GM23338 (cell line): ENCODE data around the gene PICALM. TPM values are rescaled to one million over a fixed set of nuclear protein-coding genes. Genes with fewer than 3 reads are reported as not detected.

Experiments
- ATAC-seq: fragments of 200-7000 bp; cut with Tn5 transposase; 3 replicates; pipeline ENCODE4 v1.9.1; 2020
- DNase-seq: peaks from one replicate; pipeline ENCODE4 v3.0.0-alpha.2; 2015; ENCODE audit warnings: low spot score
- H2AFZ ChIP-seq: fragments of 200-600 bp; sonication (generic); 2 replicates; pipeline ENCODE4 v1.8.0; 2016; ENCODE audit warnings: antibody characterized with exemption, mild to moderate bottlenecking, moderate library complexity
- H3F3A ChIP-seq: fragments of 200-600 bp; sonication (generic); replicated peaks from 2 replicates; pipeline ENCODE4 v1.8.0; 2017; ENCODE audit warnings: antibody characterized with exemption, mixed run types, low read depth
- H3K27ac ChIP-seq: fragments of 200-600 bp; sonication (generic); 2 replicates; pipeline ENCODE4 v1.6.1; 2016; ENCODE audit warnings: low read depth
- H3K27me3 ChIP-seq: fragments of 200-600 bp; sonication (generic); 2 replicates; pipeline ENCODE4 v1.8.0; 2016; ENCODE audit warnings: mild to moderate bottlenecking, mixed run types, moderate library complexity; ENCODE audit not compliant: insufficient read depth
- H3K36me3 ChIP-seq: fragments of 200-600 bp; sonication (generic); 2 replicates; pipeline ENCODE4 v1.8.0; 2016; ENCODE audit warnings: mild to moderate bottlenecking; ENCODE audit not compliant: insufficient read depth
- H3K4me1 ChIP-seq: fragments of 200-600 bp; sonication (generic); 2 replicates; pipeline ENCODE4 v1.8.0; 2016; ENCODE audit warnings: mild to moderate bottlenecking, moderate library complexity; ENCODE audit not compliant: insufficient read depth
- H3K4me2 ChIP-seq: fragments of 200-600 bp; sonication (generic); 2 replicates; pipeline ENCODE4 v1.7.1; 2017; ENCODE audit warnings: mixed run types
- H3K4me3 ChIP-seq: fragments of 200-600 bp; sonication (generic); 2 replicates; pipeline ENCODE4 v1.6.1; 2016; ENCODE audit warnings: mixed run types
- H3K79me2 ChIP-seq: fragments of 200-600 bp; sonication (generic); replicated peaks from 2 replicates; pipeline ENCODE4 v1.8.0; 2017; ENCODE audit warnings: mild to moderate bottlenecking; ENCODE audit not compliant: insufficient read depth
- H3K9me2 ChIP-seq: fragments of 200-600 bp; sonication (generic); 2 replicates; pipeline ENCODE4 v1.8.0; 2017; ENCODE audit not compliant: insufficient read depth
- H4K20me1 ChIP-seq: fragments of 200-600 bp; sonication (generic); replicated peaks from 2 replicates; pipeline ENCODE4 v1.8.0; 2017; ENCODE audit warnings: mild to moderate bottlenecking; ENCODE audit not compliant: insufficient read depth
- H3K27ac Mint-ChIP-seq: 2 replicates; pipeline ENCODE4 v1.8.0; 2020; ENCODE audit warnings: inconsistent platforms, mild to moderate bottlenecking, moderate library complexity, mixed read lengths
- H3K27me3 Mint-ChIP-seq: 3 replicates; pipeline ENCODE4 v1.8.0; 2022; ENCODE audit warnings: low read depth, mild to moderate bottlenecking, moderate library complexity, mixed read lengths, inconsistent platforms; ENCODE audit not compliant: insufficient read depth, poor library complexity
- H3K36me3 Mint-ChIP-seq: 3 replicates; pipeline ENCODE4 v1.8.0; 2021; ENCODE audit warnings: low read depth, mild to moderate bottlenecking, inconsistent platforms, moderate library complexity, mixed read lengths
- H3K4me1 Mint-ChIP-seq: 3 replicates; pipeline ENCODE4 v1.8.0; 2020; ENCODE audit warnings: mild to moderate bottlenecking, inconsistent platforms, mixed read lengths
- H3K4me3 Mint-ChIP-seq: 3 replicates; pipeline ENCODE4 v1.8.0; 2021; ENCODE audit warnings: moderate library complexity, mild to moderate bottlenecking, inconsistent platforms, mixed read lengths
- H3K9me3 Mint-ChIP-seq: 3 replicates; pipeline ENCODE4 v1.8.0; 2020; ENCODE audit warnings: moderate library complexity, mild to moderate bottlenecking, inconsistent platforms, mixed read lengths
- CREB1 ChIP-seq: fragments of 250-450 bp; sonication (Bioruptor Pico); IDR thresholded peaks from 2 replicates; pipeline ENCODE4 v1.5.0; 2020; ENCODE audit warnings: low read depth, mild to moderate bottlenecking, moderate library complexity
- CTCF ChIP-seq, 2 experiments: fragments of 200-600 bp in 1 of 2; sonication (generic) in 1 of 2; conservative IDR thresholded peaks; 2 replicates each; pipeline versions ENCODE4 v1.5.1 to v1.6.1; 2016 to 2017; ENCODE audit warnings: antibody characterized with exemption in 2 of 2, low read depth in 2 of 2, mild to moderate bottlenecking in 2 of 2, moderate library complexity in 1 of 2
- EZH2 ChIP-seq: fragments of 200-600 bp; sonication (generic); IDR thresholded peaks from one replicate; pipeline ENCODE4 v1.8.0; 2017; ENCODE audit warnings: antibody characterized with exemption, mild to moderate bottlenecking, low read depth; ENCODE audit not compliant: unreplicated experiment
- EZH2phosphoT487 ChIP-seq: fragments of 200-600 bp; sonication (generic); IDR thresholded peaks from one replicate; pipeline ENCODE4 v1.8.1; 2018; ENCODE audit warnings: antibody characterized with exemption; ENCODE audit not compliant: unreplicated experiment
- NANOG ChIP-seq: IDR thresholded peaks from 2 replicates; pipeline ENCODE4 v1.6.1; 2016; ENCODE audit warnings: antibody characterized with exemption, borderline replicate concordance
- POLR2AphosphoS5 ChIP-seq: IDR thresholded peaks from 2 replicates; pipeline ENCODE4 v1.6.1; 2016; ENCODE audit warnings: antibody characterized with exemption, low read depth
- REST ChIP-seq: IDR thresholded peaks from one replicate; pipeline ENCODE4 v1.6.1; 2018; ENCODE audit warnings: antibody characterized with exemption; ENCODE audit not compliant: unreplicated experiment
- STAT1 ChIP-seq: IDR thresholded peaks from one replicate; pipeline ENCODE4 v1.6.1; 2016; ENCODE audit warnings: antibody characterized with exemption; ENCODE audit not compliant: unreplicated experiment
- ZNF331 ChIP-seq: fragments of 250-450 bp; sonication (Bioruptor Pico); IDR thresholded peaks from 2 replicates; pipeline ENCODE4 v1.5.0; 2020; ENCODE audit warnings: low read depth, mild to moderate bottlenecking, moderate library complexity
- polyA plus RNA-seq: library from polyadenylated mRNA; unstranded; fragments of >200 nt; fragmentation: Nextera tagmentation; extraction: Ambion mirVana; gene quantifications from 2 replicates; pipeline ENCODE4 v1.2.1, GENCODE V29; 2016
- total RNA-seq: library from RNA; depleted of rRNA; stranded (reverse); fragments of >200 nt; shearing (Covaris generic); gene quantifications from 2 replicates; pipeline ENCODE4 v1.2.3, GENCODE V29; 2014
- TF ChIP-seq, protein P1 (sequence below): fragments of 250-450 bp; sonication (Bioruptor Pico); IDR thresholded peaks from 2 replicates; pipeline ENCODE4 v1.5.0; 2020; ENCODE audit warnings: mild to moderate bottlenecking, moderate library complexity

The PICALM gene
- total and polyA plus RNA-seq, 2 experiments from 2014 or later = 27.9 to 134 TPM

DNA sequence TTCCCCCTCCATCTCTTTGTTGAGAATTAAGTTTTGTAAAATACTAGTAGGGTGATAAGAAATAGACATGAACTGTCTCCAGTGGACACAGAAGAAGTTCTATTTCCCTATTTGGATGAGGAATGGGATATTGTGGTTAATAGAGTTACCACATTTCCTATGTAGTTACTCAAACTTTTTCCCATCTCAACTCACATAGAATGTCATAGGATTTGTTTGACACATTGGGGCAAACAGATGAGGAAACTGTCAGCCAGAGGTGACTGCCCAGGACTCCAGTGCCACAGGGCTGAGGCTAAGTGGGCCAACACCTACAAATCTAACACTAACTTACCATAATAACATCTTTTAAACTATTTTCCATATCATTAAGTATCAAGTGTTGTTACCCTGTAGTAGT is 155.4 kb downstream of the PICALM start (continued):
- TF ChIP-seq, protein P1, sequence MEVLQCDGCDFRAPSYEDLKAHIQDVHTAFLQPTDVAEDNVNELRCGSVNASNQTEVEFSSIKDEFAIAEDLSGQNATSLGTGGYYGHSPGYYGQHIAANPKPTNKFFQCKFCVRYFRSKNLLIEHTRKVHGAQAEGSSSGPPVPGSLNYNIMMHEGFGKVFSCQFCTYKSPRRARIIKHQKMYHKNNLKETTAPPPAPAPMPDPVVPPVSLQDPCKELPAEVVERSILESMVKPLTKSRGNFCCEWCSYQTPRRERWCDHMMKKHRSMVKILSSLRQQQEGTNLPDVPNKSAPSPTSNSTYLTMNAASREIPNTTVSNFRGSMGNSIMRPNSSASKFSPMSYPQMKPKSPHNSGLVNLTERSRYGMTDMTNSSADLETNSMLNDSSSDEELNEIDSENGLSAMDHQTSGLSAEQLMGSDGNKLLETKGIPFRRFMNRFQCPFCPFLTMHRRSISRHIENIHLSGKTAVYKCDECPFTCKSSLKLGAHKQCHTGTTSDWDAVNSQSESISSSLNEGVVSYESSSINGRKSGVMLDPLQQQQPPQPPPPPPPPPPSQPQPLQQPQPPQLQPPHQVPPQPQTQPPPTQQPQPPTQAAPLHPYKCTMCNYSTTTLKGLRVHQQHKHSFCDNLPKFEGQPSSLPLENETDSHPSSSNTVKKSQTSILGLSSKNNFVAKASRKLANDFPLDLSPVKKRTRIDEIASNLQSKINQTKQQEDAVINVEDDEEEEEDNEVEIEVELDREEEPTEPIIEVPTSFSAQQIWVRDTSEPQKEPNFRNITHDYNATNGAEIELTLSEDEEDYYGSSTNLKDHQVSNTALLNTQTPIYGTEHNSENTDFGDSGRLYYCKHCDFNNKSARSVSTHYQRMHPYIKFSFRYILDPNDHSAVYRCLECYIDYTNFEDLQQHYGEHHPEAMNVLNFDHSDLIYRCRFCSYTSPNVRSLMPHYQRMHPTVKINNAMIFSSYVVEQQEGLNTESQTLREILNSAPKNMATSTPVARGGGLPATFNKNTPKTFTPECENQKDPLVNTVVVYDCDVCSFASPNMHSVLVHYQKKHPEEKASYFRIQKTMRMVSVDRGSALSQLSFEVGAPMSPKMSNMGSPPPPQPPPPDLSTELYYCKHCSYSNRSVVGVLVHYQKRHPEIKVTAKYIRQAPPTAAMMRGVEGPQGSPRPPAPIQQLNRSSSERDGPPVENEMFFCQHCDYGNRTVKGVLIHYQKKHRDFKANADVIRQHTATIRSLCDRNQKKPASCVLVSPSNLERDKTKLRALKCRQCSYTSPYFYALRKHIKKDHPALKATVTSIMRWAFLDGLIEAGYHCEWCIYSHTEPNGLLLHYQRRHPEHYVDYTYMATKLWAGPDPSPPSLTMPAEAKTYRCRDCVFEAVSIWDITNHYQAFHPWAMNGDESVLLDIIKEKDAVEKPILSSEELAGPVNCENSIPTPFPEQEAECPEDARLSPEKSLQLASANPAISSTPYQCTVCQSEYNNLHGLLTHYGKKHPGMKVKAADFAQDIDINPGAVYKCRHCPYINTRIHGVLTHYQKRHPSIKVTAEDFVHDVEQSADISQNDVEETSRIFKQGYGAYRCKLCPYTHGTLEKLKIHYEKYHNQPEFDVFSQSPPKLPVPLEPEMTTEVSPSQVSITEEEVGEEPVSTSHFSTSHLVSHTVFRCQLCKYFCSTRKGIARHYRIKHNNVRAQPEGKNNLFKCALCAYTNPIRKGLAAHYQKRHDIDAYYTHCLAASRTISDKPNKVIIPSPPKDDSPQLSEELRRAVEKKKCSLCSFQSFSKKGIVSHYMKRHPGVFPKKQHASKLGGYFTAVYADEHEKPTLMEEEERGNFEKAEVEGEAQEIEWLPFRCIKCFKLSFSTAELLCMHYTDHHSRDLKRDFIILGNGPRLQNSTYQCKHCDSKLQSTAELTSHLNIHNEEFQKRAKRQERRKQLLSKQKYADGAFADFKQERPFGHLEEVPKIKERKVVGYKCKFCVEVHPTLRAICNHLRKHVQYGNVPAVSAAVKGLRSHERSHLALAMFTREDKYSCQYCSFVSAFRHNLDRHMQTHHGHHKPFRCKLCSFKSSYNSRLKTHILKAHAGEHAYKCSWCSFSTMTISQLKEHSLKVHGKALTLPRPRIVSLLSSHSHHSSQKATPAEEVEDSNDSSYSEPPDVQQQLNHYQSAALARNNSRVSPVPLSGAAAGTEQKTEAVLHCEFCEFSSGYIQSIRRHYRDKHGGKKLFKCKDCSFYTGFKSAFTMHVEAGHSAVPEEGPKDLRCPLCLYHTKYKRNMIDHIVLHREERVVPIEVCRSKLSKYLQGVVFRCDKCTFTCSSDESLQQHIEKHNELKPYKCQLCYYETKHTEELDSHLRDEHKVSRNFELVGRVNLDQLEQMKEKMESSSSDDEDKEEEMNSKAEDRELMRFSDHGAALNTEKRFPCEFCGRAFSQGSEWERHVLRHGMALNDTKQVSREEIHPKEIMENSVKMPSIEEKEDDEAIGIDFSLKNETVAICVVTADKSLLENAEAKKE (CRISPR knock-in tag) = no peak
- TF ChIP-seq CREB1 (CRISPR knock-in tag) (no peak), NANOG (no peak), STAT1 (no peak), POLR2AphosphoS5 (no peak)

DNA sequence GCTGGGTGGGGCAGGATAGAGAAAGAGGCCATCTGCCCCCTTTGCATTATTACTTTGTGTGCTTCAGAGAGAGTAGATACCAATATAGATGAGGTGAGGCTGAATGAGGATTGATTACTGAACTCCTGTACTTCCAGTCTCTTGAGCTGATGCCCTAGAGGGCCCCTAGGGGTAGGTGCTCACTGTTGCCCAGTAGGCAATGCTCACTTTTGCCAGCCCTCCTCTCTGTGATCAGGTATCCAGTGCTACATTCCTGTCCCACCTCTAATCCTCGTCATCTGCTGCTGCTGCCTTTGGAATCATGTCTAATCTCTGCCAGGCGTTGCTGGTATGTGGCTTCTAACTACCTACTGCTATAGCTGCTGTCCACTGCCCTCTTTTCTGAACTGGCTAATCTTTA is 156.5 kb downstream of the PICALM start:
- peaks cover 11% of the 10 kb centered on the region for H3K9me3 Mint-ChIP-seq
- peaks cover 9% of the 10 kb centered on the region; the same call in 2 of the 3 replicates for H3K36me3 Mint-ChIP-seq
- H3K27me3 Mint-ChIP-seq = no peaks in the 10 kb centered on the region
- Histone ChIP-seq H3K79me2 (no peaks in the 10 kb centered on the region), H3K4me3 (no peak overlapping the region), H4K20me1 (no peaks in the 10 kb centered on the region), H3K27ac (no peak overlapping the region), H3K36me3 (no peaks in the 10 kb centered on the region; the same call in 1 of the 2 replicates), H3K4me2 (no peak overlapping the region), H3K27me3 (no peaks in the 10 kb centered on the region), H3K4me1 (no peaks in the 10 kb centered on the region), H2AFZ (peak overlapping the region; percentile 52; the same call in 1 of the 2 replicates), H3K9me2 (no peaks in the 10 kb centered on the region), H3F3A (no peaks in the 10 kb centered on the region)
- H3K27ac Mint-ChIP-seq = no peak overlapping the region
- ATAC-seq = peak; percentile 64; the same call in 1 of the 3 replicates
- peak; percentile 24 for DNase-seq
- H3K4me3 Mint-ChIP-seq = no peak overlapping the region
- no peaks in the 10 kb centered on the region for H3K4me1 Mint-ChIP-seq
- no peak for TF ChIP-seq POLR2AphosphoS5
- no peak for TF ChIP-seq CTCF (conservative IDR thresholded peaks at IDR 0.05; ENCODE audit: low read depth in 2 of 2)
- TF ChIP-seq STAT1 = no peak
- TF ChIP-seq ZNF331 (CRISPR knock-in tag) = no peak
- TF ChIP-seq EZH2 = no peak
- TF ChIP-seq REST = no peak
- no peak for TF ChIP-seq EZH2phosphoT487
